ENCODE results near the gene CGNL1.

Gene CGNL1

DNA sequence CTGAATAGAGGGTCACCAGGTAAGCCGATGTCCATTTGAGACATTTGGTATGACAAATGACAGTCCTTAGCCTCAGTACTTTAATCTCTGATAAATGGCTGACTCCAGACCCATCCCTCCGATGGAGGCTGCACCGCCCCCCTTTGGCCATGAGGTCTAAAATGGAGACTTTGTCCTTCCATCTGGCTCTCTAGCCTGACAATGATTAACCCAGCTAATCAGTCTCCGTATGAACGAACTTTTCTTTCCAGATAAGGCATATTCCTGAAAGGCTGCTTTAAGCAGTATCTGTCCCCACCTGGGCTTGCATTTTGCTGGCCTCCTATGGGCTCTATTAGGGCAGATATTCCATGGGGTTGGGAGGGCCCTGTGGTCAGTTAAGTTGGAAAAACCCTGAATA is 204.6 kb downstream of the CGNL1 start:
- DNase-seq = no peak

DNA sequence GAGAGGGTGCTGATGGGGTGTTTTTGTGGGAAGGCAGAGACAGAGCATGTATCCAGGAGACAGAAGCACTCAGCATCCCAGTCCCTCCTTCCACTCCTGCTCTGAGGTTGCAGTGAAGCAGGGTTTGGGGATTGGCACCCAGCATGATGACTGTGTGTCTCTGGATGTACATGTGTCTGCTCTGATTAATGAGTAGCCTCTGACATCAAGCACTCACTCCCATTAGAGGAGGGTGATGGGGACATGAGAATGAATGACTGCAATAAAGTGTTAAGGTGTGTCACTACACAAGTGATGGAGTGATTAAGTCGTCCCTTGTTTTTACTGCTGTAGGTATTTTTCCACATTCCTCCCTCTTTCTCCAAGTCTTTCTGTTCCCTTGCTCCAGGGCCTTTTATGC is 205.8 kb downstream of the CGNL1 start:
- DNase-seq = no peak

DNA sequence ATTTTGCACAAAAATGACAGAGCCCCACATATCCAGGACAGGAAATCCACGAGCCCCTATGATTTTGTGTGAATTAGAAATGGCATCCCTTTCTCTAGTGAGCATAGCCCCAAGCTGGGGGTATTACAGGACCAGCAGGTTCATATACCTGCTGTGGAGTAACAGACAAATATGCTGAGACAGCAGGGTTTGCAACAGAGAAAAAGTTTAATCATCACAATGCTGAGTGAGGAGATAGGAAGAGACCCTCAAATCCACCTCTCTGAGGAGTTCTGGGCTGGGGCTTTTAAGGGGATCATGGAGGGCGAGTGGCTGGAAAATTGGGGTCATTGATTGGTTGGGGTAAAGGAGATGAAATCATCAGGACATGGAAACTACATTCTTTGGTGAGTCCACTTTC is 207.0 kb downstream of the CGNL1 start:
- DNase-seq = no peak

DNA sequence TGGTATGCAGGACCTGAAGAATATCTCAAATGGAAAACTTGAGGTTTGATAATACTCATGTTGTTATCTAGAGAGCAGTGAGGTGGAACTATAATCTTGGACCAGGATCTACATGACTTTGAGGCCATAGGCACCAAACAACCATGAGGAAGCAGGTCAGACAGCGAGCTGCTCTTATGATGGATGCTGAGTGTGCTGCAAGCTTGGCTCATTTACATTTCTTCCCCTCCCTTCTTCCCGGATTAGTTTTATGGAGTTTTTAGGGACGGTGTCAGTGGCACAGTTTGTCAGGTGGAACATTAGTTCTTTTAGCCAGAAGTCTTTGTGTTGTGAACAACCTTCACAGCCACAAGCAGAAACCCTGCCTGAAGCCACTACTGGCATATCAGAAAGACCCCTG is 207.4 kb downstream of the CGNL1 start:
- no peak for DNase-seq

DNA sequence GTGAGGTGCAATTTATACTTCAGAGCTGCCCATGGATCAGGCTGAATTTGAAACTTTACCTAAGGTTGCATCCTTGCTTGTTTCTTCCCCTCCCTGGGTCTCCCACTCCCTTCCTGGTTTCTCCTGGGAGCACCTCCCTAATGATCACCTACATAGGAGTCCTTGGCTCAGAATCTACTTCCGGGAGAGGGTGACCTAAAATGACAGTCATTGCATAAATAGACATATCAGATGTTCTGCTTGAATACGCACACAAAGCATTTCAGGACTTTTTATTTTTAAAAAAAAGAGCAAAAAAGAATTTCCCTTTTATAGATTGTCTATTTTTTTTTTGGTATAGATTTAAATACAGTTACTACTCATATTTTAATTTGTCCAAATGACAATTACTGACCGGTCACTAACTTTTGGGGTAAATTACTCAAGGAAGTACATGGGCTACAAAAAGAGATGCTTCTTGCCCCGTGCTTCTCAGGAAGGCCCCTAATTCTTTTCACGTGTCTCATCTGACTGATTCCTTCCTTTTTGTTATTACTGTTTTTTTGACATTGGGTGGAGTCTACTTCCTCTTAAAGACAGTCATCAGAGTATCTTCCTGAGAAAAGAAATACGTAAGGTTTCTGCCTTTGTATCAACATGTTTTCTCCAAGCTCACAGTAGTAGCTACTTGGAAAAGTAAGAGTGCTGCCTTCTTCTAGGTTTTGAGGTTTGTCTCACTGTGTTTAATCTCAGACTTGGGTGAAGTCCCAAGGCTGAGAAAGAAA is 210.5 kb downstream of the CGNL1 start:
- DNase-seq = peak; percentile 29

DNA sequence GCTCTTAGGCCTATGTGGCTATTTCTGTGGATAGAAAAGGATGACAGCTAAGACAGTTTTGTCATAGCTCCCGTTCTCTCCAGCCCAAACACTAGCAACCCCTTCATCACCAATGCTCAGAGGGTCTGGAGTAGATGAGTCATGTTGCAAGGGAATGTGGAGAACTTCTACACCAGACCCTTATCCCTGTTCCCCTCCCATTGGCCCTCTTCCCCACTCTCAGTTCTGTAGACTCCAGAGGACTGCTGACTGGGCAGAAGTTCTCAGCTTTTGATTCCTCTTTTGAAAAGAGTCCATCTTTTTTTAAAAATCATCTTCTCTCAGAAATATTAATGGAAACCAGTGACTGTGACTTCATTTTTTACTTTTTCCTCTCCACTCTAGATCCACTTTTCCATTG is 213.0 kb downstream of the CGNL1 start:
- no peak for DNase-seq

DNA sequence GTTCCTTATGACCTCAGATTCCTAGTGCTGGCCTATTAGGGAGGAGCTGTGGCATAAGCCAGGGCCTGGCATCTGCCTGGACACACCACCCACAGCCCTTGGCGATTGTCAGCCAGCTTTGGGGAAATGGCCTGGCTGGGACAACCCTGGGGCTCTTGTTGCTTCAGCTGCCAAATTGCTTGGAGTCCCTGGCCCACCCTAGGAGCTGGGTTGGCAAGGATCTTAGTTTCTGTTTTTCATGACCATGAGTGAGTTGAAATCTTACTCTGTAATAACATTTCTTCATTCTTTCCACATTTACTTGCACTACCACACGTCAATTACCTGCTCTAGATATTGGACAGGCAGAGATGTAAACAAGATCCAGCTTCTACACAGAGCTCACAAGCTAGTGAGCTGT is 213.4 kb downstream of the CGNL1 start:
- DNase-seq = no peak

DNA sequence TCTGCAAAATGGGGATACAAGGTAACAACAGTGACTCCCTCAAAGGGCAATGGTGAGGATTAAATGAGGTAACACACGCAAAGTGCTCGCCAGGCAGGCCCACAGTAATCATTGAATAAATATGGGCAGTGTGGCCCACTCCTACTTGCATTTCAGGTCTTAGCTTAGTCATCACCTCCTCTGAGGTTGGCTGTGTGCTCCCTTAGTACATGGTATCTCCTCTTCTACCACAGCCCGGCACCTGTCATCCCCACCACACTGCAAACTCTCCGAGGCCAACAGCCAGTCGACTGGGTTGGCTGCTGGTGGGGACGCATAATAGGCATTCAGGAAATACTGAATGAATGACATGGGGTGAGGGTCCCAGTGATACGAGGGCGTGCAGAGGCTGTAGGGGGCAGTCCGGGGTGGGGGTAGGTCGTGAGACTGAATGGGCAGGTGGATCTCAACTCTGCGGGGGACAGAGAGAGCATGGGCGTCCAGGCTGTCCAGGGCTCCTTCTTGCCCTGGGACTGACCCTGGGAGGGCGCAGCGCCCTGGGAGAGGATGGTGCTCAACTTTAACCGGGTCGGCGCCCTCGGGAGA is 215.0 kb downstream of the CGNL1 start:
- no peak for DNase-seq

DNA sequence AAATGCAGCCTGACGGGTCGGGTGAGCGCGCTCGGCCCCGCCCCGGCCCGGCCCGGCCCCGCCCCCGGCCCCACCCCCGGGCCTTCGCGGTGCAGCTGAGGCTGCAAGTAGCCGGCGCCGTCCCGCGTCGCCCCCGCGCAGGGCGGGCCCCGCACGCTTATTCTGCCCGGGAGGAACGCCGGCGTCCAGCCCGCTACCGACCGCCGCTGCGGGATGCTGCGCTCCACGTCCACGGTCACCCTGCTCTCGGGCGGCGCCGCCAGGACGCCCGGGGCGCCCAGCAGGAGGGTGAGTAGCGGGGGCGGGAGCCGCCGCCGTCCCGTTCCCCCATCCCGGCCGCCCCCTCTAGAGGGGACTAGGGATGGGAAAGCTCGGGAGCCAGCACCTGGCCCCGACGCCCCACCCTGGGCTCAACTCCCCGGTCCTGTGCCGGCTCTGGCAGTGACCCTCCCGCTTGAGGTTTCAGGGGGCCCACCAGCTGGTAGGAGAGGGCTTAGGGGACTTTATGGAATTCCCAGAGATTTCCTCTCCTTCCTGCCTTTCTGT is 215.6 kb downstream of the CGNL1 start, which contains the start of gene MYZAP:
Gene MYZAP, plus strand, starts transcription at position 83 of the 546 bp plus-strand sequence. Its CDS starts 131 bp downstream, at position 214.
- DNase-seq = peak; percentile 53

DNA sequence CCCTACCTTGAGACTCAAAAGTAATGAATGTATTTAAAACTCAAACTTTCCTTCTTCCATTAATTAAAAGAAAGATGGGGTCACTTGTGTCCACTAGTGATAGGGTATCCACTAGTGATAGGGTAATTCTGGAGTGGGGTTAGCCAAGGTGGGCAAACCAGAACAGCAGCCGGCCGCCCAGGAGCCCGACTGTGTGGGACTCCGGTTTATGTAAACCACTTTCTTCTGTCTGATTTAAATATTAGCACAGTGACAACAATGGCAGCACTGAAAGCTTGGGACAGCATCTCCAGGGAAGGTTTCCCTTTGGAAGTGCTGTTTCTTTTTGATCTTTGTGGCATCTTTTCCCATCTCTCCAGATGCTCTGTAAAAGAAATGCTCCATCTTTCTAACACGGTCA is 216.1 kb downstream of the CGNL1 start:
- no peak for DNase-seq

DNA sequence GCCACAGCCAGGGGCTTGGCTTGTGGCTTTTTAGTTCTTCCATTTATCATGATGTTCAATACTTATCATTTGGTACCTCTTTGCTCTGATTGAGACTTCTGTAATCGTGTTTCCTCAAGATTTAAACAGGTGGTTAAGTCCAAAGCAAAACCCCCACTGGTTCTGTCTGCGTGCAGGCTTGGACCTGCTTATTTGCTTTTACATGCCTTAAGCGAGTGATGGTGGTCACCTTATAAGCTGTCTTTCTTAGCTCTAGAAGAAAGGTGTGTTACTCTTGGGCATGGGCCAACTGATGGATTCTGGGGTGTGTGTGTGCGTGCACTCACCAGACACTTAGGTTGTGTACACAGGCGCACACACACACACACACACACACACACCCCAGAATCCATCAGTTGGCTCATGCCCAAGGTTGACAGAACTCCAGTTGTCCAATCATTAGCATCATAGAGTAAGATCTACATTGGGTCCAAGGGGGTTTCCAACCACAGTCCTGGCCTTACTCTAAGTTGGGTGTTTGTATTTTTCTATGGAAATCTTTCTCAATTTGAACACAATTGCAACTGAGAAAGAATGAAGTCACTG is 216.6 kb downstream of the CGNL1 start:
- no peak for DNase-seq

DNA sequence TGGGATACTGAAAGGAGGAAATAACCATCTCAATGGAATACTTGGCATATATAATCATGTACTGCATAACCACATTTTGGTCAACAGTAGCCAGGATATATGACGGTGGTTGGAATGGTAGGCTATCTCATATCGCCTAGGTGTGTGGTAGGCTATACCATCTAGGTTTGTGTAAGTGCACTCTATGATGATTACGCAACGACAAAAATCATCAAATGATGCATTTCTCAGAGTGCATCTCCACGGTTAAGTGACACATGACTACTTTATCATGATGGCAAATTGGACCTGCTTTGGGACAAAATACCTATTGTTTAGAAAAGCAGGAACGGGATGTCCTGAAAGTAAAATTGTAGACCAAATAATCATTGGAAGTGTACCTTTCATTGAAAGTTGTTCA is 218.2 kb downstream of the CGNL1 start:
- DNase-seq = no peak

DNA sequence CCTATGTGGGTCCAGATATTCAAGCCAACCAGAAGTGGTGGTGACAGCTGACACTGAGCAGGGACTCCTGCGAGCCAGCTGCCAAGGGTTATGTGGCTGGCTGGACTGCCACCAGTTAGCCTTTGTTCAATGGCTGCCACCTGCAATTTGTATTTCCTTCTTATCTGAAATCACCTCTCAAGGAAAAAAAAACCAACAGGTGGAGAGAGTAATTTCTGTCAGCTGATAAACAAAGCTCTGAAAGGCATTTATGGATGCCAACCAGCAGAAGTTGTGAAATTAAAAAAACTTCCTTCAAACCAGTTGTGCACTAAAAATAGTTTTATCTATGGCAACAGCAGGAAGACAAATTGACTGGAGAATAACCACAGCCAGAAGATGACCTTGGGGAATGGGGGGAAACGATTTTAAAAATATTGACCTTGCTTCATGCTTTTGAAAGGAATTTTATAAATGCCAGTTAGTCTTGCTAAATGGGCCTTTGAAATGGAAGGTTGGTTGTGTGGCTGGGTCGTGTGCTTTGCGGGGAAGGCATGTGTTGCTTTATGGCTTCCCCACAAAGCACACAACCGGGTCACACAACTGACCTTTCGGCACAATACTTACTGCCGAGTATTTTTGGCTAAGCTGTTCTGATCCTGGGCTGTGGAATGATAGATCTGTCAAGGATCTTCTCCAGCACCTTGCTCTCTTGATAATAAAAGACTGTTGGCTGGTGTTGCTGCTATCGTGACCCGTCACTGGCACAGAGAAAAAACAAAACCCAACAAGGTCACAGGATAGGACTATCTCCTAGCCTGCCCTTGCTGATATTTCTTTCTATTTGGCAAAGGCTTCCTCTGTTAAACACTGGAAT is 218.9 kb downstream of the CGNL1 start:
- DNase-seq = peak; percentile 42

DNA sequence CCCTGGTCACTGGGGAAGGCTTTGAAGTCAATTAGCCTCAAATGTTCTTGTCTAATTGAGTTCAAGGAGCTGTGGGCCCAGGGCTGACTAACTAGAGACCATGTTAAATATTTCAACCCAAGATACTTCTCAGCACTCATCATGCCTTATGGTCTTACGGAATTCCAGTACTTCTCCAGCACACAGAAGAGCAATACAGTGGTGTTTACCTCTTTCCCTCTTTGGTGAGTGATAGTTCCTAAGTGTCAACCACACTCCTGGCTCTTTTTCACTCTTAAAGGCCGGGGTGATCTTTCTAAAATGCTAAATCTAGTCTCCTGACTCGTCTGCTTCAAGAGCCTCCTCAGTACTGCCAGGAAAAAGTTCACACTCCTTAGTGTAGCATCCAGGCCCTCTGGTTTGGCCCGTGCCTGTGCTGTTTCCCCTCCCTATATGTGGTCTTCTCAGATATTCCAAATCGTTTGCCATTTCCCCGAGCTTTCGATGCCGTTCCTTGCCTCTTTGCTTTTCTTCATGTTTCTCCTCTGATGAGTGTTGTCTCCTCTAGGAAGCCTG is 220.1 kb downstream of the CGNL1 start:
- DNase-seq = no peak

DNA sequence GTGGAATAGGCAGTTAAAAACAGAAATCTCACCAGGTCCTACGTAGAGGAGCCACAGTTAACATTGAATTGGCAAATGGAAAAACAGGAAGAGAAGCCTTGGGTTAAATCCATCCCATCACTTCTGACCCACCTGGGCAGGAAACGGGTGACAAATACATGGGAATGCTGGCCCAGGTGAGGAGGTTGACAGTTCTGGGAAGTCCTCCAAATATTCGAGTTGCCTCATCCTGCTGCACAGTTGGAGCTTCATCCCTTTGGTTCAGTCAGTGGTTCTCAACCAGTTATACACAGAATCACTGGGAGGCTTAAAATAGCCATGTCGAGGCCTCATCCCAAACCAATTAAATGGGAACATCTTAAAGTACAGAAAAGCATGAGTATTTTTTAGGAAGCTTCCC is 220.7 kb downstream of the CGNL1 start:
- DNase-seq = no peak

DNA sequence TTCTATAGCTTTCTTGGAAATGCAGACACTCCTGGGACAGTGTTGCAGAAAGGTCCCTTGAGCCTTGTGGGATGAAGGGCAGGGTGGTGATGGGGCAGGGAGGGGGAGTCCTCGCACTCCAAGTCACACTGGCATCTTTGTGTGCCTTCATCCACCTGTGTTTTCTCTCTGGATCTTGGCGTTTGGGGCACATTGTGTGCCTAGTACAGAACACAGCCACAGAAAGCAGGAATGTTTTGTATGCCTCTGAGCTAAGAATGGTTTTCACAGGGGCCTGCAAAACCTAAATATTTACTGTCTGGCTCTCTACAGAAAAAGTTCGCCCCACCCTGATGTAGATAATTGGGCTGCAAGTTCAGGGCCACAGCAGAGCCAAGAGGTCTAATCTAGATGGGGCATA is 221.1 kb downstream of the CGNL1 start:
- no peak for DNase-seq

DNA sequence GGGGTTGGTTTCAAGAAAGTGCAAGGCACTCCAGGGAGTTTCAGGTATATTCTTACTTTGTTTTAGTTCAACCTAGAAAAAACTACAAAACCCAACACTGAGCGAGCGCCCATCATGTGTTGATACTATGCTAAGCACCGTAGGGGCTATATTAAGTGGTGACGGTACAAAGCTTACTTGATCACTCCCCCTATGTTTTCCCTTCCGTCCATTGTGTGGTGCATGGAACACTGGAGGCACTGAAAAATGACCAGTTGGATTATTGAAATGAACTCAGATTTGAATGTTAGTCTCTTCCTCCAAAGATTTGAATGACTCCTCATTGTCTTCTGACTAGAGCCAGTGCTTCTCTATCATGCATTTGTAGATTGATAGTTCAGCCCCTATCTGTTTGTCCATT is 222.0 kb downstream of the CGNL1 start:
- no peak for DNase-seq

DNA sequence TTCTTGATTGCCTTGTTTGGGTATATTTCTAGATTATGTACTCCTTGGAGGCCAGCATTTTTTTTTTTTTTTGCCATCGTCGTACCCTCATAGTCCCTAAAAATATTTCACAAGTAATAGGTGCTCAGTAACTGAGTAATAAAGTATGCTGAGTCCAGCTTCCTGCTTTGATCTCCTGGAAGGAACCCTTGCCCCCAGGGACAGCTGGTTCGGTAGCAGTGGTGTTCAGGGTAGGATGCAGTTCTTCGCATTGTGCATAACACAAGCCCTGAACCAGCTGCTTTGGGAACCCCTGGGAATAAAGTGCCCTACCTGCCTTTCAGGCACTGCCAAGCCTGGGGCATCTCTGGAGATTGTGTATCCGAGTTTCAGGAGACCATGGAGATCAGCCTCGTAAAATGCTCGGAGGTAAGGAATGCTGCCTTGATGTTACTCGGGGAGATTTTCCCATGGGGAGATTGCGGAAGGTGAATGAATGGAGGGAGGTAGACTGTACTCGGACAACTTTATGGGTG is 223.0 kb downstream of the CGNL1 start:
- DNase-seq = no peak

DNA sequence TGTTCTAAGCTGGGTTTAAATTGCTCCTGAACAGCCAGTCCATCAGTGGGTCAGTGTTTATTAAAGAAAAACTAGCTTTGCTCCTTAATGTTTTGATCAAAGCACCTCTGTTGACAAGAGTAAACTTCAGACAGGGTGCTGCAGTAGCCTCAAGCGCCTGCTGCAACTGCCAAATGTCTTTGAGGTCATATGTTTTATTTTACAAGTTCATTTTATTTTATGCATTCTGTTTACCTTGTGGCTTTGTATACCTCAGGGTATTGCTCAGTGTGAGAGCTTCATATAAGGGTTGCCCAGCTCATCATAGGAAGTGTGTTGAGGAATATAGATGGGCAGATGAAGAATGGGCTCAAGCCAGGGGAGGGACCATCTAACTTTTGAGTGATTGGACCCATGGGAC is 223.9 kb downstream of the CGNL1 start:
- no peak for DNase-seq
